ENCODE results near the gene ESYT3.

ESYT3 gene

GRCh38 chr3:138455801-138456716 is 21.6 kb downstream of the ESYT3 start:
- no peak for DNase-seq (ENCODE audit: low read depth)
- no peak for TF ChIP-seq CTCF (conservative IDR thresholded peaks at IDR 0.05; ENCODE audit: control insufficient read depth, insufficient read depth, low read depth, low read length)
- no peak overlapping the region for H3K4me3 ChIP-seq (ENCODE audit: control insufficient read depth, low read depth, low read length)

- no peak for TF ChIP-seq CTCF (conservative IDR thresholded peaks at IDR 0.05; ENCODE audit: control insufficient read depth, insufficient read depth, low read depth, low read length)
- H3K4me3 ChIP-seq (ENCODE audit: control insufficient read depth, low read depth, low read length) = no peak overlapping the region
- DNase-seq (ENCODE audit: low read depth) = no peak
Measured at GRCh38 chr3:138456961-138457862, 22.8 kb downstream of the ESYT3 start.

GRCh38 chr3:138457863-138458735 is 23.7 kb downstream of the ESYT3 start:
- no peak for TF ChIP-seq CTCF (conservative IDR thresholded peaks at IDR 0.05; ENCODE audit: control insufficient read depth, insufficient read depth, low read depth, low read length)
- no peak overlapping the region for H3K4me3 ChIP-seq (ENCODE audit: control insufficient read depth, low read depth, low read length)
- no peak for DNase-seq (ENCODE audit: low read depth)

GRCh38 chr3:138458774-138459499 is 24.5 kb downstream of the ESYT3 start:
- no peak overlapping the region for H3K4me3 ChIP-seq (ENCODE audit: control insufficient read depth, low read depth, low read length)
- DNase-seq (ENCODE audit: low read depth) = no peak
- TF ChIP-seq CTCF (conservative IDR thresholded peaks at IDR 0.05; ENCODE audit: control insufficient read depth, insufficient read depth, low read depth, low read length) = no peak

GRCh38 chr3:138459619-138460535 is 25.5 kb downstream of the ESYT3 start:
- no peak overlapping the region for H3K4me3 ChIP-seq (ENCODE audit: control insufficient read depth, low read depth, low read length)
- TF ChIP-seq CTCF (conservative IDR thresholded peaks at IDR 0.05; ENCODE audit: control insufficient read depth, insufficient read depth, low read depth, low read length) = peak; percentile 1
- no peak for DNase-seq (ENCODE audit: low read depth)
